CD4-positive, alpha-beta T cell (primary cell): ENCODE measurements around the gene SYTL3. TPM values are rescaled to one million over a fixed set of nuclear protein-coding genes. Genes with fewer than 3 reads are reported as not detected.

ENCODE experiments used
- ATAC-seq: fragments of 200-7000 bp; cut with Tn5 transposase; one replicate; pipeline ENCODE4 v1.10.0; 2022; ENCODE audit warnings: mild to moderate bottlenecking; ENCODE audit not compliant: poor library complexity
- CTCF ChIA-PET: fragments of 350-600 bp; sonication (Branson Sonifier 250); formaldehyde crosslinking; loops from one replicate; lab custom pipeline; 2021; ENCODE audit warnings: antibody characterized with exemption, inconsistent platforms; lab: Charles Lee
- POLR2A ChIA-PET: fragments of 350-600 bp; sonication (Branson Sonifier 250); formaldehyde crosslinking; loops from one replicate; lab custom pipeline; 2021; ENCODE audit warnings: antibody characterized with exemption, inconsistent platforms; lab: Charles Lee
- DNase-seq, 14 experiments: peaks; one replicate each; pipeline ENCODE4 v3.0.0-alpha.2; 2013 to 2020; ENCODE audit warnings: mixed read lengths in 2 of 14
- H3K27ac ChIP-seq, 2 donors: one replicate each; pipeline versions ENCODE4 v1.5.1 to v1.7.0; 2013; ENCODE audit warnings: low read length in 2 of 2, low read depth in 1 of 2, mild to moderate bottlenecking in 1 of 2
- H3K27me3 ChIP-seq, 2 experiments: 1 replicate in 1 of 2; 2 replicates in 1 of 2; pipeline versions ENCODE4 v1.6.1 to v1.7.0; 2013; ENCODE audit warnings: low read length in 2 of 2, control low read depth in 1 of 2, mild to moderate bottlenecking in 1 of 2, moderate library complexity in 1 of 2; ENCODE audit not compliant: insufficient read depth in 2 of 2, control insufficient read depth in 1 of 2
- H3K36me3 ChIP-seq: one replicate; pipeline ENCODE4 v1.6.1; 2013; ENCODE audit warnings: low read length, control low read depth; ENCODE audit not compliant: insufficient read depth
- H3K4me1 ChIP-seq: one replicate; pipeline ENCODE4 v1.6.1; 2013; ENCODE audit warnings: low read length, control low read depth; ENCODE audit not compliant: insufficient read depth
- H3K4me3 ChIP-seq: one replicate; pipeline ENCODE4 v1.5.1; 2013; ENCODE audit warnings: mild to moderate bottlenecking, low read length, moderate library complexity
- H3K9me3 ChIP-seq, 2 experiments: 1 replicate in 1 of 2; 2 replicates in 1 of 2; pipeline versions ENCODE4 v1.6.1 to v1.7.0; 2013; ENCODE audit warnings: low read length in 2 of 2, mild to moderate bottlenecking in 2 of 2, control low read depth in 1 of 2, moderate library complexity in 1 of 2; ENCODE audit not compliant: control insufficient read depth in 1 of 2, insufficient read depth in 1 of 2
- H3K27ac Mint-ChIP-seq: one replicate; pipeline ENCODE4 v1.8.0; 2020; ENCODE audit warnings: mixed read lengths
- H3K27me3 Mint-ChIP-seq: one replicate; pipeline ENCODE4 v1.8.0; 2021; ENCODE audit warnings: mixed read lengths
- H3K36me3 Mint-ChIP-seq: one replicate; pipeline ENCODE4 v1.8.0; 2021; ENCODE audit warnings: low read depth, mixed read lengths
- H3K4me1 Mint-ChIP-seq: one replicate; pipeline ENCODE4 v1.8.0; 2021; ENCODE audit warnings: low read depth, mixed read lengths
- H3K4me3 Mint-ChIP-seq: one replicate; pipeline ENCODE4 v1.8.0; 2020; ENCODE audit warnings: mild to moderate bottlenecking, mixed read lengths
- H3K9me3 Mint-ChIP-seq: one replicate; pipeline ENCODE4 v1.8.0; 2020; ENCODE audit warnings: mixed read lengths
- intact Hi-C, 2 experiments: fragments of 100-400 bp; cut with DNase I in 1 of 2; cut with micrococcal nuclease in 1 of 2; formaldehyde crosslinking; loops; one replicate each; pipeline versions ENCODE4 v1.15.1 to v1.9.0; 2023 to 2025; cut with DNase I, micrococcal nuclease
- total RNA-seq, 174 experiments: library from RNA in 2 of 174; stranded (reverse) in 2 of 174; gene quantifications; one replicate each; pipeline ENCODE4 v1.2.3 and lab custom pipeline; 2021 to 2026
- TF ChIP-seq, protein P1 (sequence below): fragments of 200-600 bp; IDR thresholded peaks from one replicate; pipeline ENCODE4 v1.8.0; 2022; ENCODE audit warnings: antibody characterized with exemption, mild to moderate bottlenecking

The SYTL3 gene
- total RNA-seq, 2 experiments from 2014 or later: 41.2 to 42.7 TPM

DNA sequence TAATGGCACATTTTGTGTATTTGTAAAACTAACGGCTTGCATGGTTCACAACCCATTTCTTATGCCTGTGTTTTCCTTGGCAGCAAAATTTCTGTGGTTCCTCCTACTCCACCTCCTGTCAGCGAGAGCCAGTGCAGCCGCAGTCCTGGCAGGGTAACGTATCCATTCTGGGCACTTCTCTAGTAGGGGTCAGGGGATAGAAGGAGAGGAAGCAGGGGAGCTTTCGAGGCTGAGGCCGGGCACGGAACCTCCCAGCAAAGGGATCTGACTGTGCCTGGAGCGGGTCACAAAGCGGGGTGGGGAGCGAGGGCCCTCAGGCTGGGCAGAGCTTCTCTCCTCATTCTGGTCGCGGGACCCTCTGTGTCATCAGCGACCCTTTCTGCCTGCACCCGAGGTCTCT is 58.4 kb downstream of the SYTL3 start:
- ATAC-seq: no peak

DNA sequence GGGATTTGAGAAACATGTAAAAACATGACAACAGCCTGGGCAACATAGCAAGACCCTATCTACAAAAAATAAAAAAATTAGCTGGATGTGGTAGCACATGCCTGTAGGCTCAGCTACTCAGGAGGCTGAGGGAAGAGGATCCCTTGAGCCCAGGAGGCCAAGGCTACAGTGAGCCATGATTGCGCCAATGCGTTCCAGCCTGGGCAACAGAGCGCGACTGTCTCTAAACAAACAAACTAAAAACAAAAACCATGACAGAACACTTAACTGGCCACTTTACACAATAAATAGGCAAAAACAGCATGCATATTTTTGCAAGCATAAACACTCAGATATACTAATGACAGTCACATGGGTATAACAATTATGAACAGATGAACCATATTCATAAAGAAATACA is 60.0 kb downstream of the SYTL3 start:
- no peak for DNase-seq
- peaks cover 58% of the 10 kb centered on the region for H3K36me3 Mint-ChIP-seq
- H3K27ac Mint-ChIP-seq: no peak overlapping the region
- ChIA-PET CTCF (interaction anchor here (0.6 kb wide), 1 partner anchor 30 kb away, joined by 3 read pairs; no protein-coding TSS in a partner anchor), POLR2A (interaction anchor here (0.7 kb wide), 1 partner anchor 234 kb away, joined by 3 read pairs; no protein-coding TSS in a partner anchor)
- intact Hi-C loops: loop anchor here (5.0 to 10.0 kb wide), 4 partner anchors 65 to 395 kb away; no protein-coding TSS in a partner anchor
- H3K27me3 Mint-ChIP-seq: no peaks in the 10 kb centered on the region
- TF ChIP-seq, protein P1, sequence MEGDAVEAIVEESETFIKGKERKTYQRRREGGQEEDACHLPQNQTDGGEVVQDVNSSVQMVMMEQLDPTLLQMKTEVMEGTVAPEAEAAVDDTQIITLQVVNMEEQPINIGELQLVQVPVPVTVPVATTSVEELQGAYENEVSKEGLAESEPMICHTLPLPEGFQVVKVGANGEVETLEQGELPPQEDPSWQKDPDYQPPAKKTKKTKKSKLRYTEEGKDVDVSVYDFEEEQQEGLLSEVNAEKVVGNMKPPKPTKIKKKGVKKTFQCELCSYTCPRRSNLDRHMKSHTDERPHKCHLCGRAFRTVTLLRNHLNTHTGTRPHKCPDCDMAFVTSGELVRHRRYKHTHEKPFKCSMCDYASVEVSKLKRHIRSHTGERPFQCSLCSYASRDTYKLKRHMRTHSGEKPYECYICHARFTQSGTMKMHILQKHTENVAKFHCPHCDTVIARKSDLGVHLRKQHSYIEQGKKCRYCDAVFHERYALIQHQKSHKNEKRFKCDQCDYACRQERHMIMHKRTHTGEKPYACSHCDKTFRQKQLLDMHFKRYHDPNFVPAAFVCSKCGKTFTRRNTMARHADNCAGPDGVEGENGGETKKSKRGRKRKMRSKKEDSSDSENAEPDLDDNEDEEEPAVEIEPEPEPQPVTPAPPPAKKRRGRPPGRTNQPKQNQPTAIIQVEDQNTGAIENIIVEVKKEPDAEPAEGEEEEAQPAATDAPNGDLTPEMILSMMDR: no peak
- Histone ChIP-seq H3K4me1 (peaks cover 7% of the 10 kb centered on the region), H3K36me3 (peaks cover 27% of the 10 kb centered on the region), H3K9me3 (no peaks in the 10 kb centered on the region), H3K4me3 (no peak overlapping the region), H3K27ac (no peak overlapping the region), H3K27me3 (no peaks in the 10 kb centered on the region)
- no peak overlapping the region for H3K4me3 Mint-ChIP-seq
- no peak for ATAC-seq
- H3K4me1 Mint-ChIP-seq: no peaks in the 10 kb centered on the region
- H3K9me3 Mint-ChIP-seq: no peaks in the 10 kb centered on the region

More for the DNA sequence above, 58.4 kb downstream of the SYTL3 start:
- H3K4me1 ChIP-seq: peaks cover 17% of the 10 kb centered on the region
- TF ChIP-seq, protein P1: no peak
- intact Hi-C loops: loop anchor here in 1 of 2 experiments (5.0 to 10.0 kb wide), 2 partner anchors 84 to 397 kb away; no protein-coding TSS in a partner anchor
- H3K9me3 ChIP-seq: no peaks in the 10 kb centered on the region
- Mint-ChIP-seq H3K36me3 (peaks cover 44% of the 10 kb centered on the region), H3K4me3 (no peak overlapping the region), H3K4me1 (peaks cover 6% of the 10 kb centered on the region), H3K27me3 (no peaks in the 10 kb centered on the region), H3K9me3 (no peaks in the 10 kb centered on the region), H3K27ac (no peak overlapping the region)
- ChIA-PET CTCF (no interaction called here), POLR2A (interaction anchor here (0.6 kb wide), 1 partner anchor 508 kb away, joined by 3 read pairs; no protein-coding TSS in a partner anchor)
- no peak for DNase-seq
- no peaks in the 10 kb centered on the region for H3K27me3 ChIP-seq
- no peak overlapping the region for H3K27ac ChIP-seq
- no peak overlapping the region for H3K4me3 ChIP-seq
- H3K36me3 ChIP-seq: peaks cover 18% of the 10 kb centered on the region

- H3K4me1 ChIP-seq: peaks cover 13% of the 10 kb centered on the region
- H3K9me3 Mint-ChIP-seq: no peaks in the 10 kb centered on the region
- TF ChIP-seq, protein P1: no peak
- no peak overlapping the region for H3K27ac ChIP-seq
- ATAC-seq: no peak
- peaks cover 73% of the 10 kb centered on the region for H3K36me3 Mint-ChIP-seq
- H3K4me1 Mint-ChIP-seq: peaks cover 5% of the 10 kb centered on the region
- peaks cover 36% of the 10 kb centered on the region for H3K36me3 ChIP-seq
- H3K27me3 Mint-ChIP-seq: no peaks in the 10 kb centered on the region
- no peak for DNase-seq
- no peak overlapping the region for H3K4me3 ChIP-seq
- H3K27ac Mint-ChIP-seq: no peak overlapping the region
- intact Hi-C loops: loop anchor here (10.0 kb wide), 2 partner anchors 64 to 84 kb away; no protein-coding TSS in a partner anchor
- ChIA-PET POLR2A (no interaction called here), CTCF (no interaction called here)
- no peaks in the 10 kb centered on the region for H3K27me3 ChIP-seq
- H3K4me3 Mint-ChIP-seq: no peak overlapping the region
- no peaks in the 10 kb centered on the region for H3K9me3 ChIP-seq
These were observed 61.4 kb downstream of the SYTL3 start for GRCh38 chr6:158711264-158711663.
